HL-60 (cell line): ENCODE measurements around the gene GLIS1.

ENCODE experiments used
- CTCF ChIP-seq: IDR thresholded peaks from one replicate; pipeline ENCODE4 v1.5.1; 2011; ENCODE audit warnings: low read length, control low read depth, inconsistent platforms; ENCODE audit not compliant: insufficient read depth
- GABPA ChIP-seq: IDR thresholded peaks from 2 replicates; pipeline ENCODE4 v1.6.1; 2012; ENCODE audit warnings: low read depth
- POLR2AphosphoS5 ChIP-seq: IDR thresholded peaks from 2 replicates; pipeline ENCODE4 v1.6.1; 2012; ENCODE audit warnings: low read depth
- TF ChIP-seq, protein P1 (sequence below): IDR thresholded peaks from 2 replicates; pipeline ENCODE4 v1.6.1; 2012; ENCODE audit warnings: low read depth; ENCODE audit not compliant: insufficient replicate concordance

DNA sequence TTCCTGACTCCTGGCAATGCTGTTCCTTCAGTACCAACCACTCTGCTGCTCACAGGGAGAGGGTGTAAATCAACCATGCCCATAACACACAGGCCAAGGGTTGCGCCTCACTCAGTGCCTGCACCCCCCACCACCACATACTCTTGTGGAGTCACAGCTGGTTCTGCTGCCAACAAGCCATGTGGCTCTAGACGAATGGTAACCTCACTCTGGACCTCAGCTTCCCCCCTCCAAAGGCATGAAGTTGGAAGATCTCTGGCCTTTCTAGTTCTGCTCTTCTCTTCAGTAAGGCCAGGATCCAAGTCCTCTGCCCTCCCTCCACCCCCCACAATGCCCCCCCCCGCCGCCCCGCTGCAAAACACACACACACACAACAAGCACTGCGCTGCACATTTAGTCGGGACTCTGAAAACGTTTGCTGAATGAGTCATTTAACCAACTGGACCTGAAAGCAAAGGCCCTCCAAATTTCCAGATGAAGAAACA is 1.7 kb upstream of the GLIS1 start:
- TF ChIP-seq POLR2AphosphoS5 (no peak), CTCF (no peak), GABPA (no peak)
- TF ChIP-seq, protein P1, sequence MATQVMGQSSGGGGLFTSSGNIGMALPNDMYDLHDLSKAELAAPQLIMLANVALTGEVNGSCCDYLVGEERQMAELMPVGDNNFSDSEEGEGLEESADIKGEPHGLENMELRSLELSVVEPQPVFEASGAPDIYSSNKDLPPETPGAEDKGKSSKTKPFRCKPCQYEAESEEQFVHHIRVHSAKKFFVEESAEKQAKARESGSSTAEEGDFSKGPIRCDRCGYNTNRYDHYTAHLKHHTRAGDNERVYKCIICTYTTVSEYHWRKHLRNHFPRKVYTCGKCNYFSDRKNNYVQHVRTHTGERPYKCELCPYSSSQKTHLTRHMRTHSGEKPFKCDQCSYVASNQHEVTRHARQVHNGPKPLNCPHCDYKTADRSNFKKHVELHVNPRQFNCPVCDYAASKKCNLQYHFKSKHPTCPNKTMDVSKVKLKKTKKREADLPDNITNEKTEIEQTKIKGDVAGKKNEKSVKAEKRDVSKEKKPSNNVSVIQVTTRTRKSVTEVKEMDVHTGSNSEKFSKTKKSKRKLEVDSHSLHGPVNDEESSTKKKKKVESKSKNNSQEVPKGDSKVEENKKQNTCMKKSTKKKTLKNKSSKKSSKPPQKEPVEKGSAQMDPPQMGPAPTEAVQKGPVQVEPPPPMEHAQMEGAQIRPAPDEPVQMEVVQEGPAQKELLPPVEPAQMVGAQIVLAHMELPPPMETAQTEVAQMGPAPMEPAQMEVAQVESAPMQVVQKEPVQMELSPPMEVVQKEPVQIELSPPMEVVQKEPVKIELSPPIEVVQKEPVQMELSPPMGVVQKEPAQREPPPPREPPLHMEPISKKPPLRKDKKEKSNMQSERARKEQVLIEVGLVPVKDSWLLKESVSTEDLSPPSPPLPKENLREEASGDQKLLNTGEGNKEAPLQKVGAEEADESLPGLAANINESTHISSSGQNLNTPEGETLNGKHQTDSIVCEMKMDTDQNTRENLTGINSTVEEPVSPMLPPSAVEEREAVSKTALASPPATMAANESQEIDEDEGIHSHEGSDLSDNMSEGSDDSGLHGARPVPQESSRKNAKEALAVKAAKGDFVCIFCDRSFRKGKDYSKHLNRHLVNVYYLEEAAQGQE, result no peak
